ENCODE data around the gene TCEAL9.

DNA sequence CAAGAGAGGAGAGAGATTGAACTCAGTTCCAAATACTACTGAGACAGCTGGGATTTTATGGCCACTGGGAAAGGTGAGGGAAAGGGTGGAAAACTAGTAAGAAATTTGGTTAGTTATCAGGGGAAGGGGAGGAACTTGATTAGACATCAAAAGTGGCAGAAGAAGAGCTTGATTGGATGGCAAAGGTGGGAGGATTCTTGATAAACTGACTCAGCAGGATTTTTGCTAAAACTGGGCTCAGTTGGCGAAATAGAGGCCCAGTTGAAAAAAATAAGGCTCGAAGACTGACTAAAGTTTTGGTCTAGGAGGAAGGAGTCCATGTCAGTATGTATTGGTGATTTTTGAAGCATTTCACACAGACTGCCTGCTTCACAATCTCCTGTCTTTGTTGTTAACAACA, 30.0 kb downstream of the TCEAL9 start:
- TF ChIP-seq, protein P1, sequence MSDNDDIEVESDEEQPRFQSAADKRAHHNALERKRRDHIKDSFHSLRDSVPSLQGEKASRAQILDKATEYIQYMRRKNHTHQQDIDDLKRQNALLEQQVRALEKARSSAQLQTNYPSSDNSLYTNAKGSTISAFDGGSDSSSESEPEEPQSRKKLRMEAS (IDR thresholded peaks at IDR 0.05), result no peak
- TF ChIP-seq CTCF (IDR thresholded peaks at IDR 0.05; ENCODE audit: low read depth, low read length, missing input control), result no peak
- no peak for TF ChIP-seq RAD21 (IDR thresholded peaks at IDR 0.05)
- TF ChIP-seq TAF1 (conservative IDR thresholded peaks at IDR 0.05), result no peak
- TF ChIP-seq, protein P2, sequence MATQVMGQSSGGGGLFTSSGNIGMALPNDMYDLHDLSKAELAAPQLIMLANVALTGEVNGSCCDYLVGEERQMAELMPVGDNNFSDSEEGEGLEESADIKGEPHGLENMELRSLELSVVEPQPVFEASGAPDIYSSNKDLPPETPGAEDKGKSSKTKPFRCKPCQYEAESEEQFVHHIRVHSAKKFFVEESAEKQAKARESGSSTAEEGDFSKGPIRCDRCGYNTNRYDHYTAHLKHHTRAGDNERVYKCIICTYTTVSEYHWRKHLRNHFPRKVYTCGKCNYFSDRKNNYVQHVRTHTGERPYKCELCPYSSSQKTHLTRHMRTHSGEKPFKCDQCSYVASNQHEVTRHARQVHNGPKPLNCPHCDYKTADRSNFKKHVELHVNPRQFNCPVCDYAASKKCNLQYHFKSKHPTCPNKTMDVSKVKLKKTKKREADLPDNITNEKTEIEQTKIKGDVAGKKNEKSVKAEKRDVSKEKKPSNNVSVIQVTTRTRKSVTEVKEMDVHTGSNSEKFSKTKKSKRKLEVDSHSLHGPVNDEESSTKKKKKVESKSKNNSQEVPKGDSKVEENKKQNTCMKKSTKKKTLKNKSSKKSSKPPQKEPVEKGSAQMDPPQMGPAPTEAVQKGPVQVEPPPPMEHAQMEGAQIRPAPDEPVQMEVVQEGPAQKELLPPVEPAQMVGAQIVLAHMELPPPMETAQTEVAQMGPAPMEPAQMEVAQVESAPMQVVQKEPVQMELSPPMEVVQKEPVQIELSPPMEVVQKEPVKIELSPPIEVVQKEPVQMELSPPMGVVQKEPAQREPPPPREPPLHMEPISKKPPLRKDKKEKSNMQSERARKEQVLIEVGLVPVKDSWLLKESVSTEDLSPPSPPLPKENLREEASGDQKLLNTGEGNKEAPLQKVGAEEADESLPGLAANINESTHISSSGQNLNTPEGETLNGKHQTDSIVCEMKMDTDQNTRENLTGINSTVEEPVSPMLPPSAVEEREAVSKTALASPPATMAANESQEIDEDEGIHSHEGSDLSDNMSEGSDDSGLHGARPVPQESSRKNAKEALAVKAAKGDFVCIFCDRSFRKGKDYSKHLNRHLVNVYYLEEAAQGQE (IDR thresholded peaks at IDR 0.05), result no peak
- TF ChIP-seq SP1 (IDR thresholded peaks at IDR 0.05), result no peak
- TF ChIP-seq JUND (IDR thresholded peaks at IDR 0.05), result no peak
- TF ChIP-seq GABPA (IDR thresholded peaks at IDR 0.05 in 1 of 2, conservative IDR thresholded peaks at IDR 0.05 in 1 of 2), result no peak
- TF ChIP-seq ATF3 (IDR thresholded peaks at IDR 0.05), result no peak

Data from liver (tissue), 3 donors.